DMS114 treated with DMSO at 0.1 percent for 48 hours (cell line): ENCODE results near the gene PWWP2B.

ENCODE experiments used
- DNase-seq: peaks from one replicate; lab custom pipeline; 2025; ENCODE audit not compliant: unreplicated experiment; lab: John Stamatoyannopoulos, UW

Gene PWWP2B

DNA sequence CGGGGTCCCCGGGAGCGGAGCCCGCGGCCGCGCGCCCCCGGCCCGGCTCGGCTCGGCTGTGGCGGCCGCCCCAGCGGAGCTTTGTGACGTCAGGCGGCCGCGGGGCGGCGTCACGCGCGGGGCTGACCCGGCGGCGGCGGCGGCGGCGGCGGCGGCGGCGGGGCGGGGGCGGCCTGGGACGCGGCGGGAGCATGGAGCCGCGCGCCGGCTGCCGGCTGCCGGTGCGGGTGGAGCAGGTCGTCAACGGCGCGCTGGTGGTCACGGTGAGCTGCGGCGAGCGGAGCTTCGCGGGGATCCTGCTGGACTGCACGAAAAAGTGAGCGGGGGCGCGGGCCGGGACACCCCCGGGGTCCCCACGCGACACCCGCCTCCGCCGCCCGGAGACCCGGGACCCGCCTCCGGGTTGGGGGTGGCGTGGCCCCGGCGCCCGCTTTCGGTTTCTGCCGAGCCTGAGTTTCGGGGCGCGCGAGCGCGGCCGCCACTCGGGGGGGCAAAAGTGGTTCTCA lies at the start of gene PWWP2B:
Gene PWWP2B (plus strand): TSS at position 165 of the 506 bp plus-strand sequence. CDS start 27 bp downstream, at position 192.
- no peak for DNase-seq

DNA sequence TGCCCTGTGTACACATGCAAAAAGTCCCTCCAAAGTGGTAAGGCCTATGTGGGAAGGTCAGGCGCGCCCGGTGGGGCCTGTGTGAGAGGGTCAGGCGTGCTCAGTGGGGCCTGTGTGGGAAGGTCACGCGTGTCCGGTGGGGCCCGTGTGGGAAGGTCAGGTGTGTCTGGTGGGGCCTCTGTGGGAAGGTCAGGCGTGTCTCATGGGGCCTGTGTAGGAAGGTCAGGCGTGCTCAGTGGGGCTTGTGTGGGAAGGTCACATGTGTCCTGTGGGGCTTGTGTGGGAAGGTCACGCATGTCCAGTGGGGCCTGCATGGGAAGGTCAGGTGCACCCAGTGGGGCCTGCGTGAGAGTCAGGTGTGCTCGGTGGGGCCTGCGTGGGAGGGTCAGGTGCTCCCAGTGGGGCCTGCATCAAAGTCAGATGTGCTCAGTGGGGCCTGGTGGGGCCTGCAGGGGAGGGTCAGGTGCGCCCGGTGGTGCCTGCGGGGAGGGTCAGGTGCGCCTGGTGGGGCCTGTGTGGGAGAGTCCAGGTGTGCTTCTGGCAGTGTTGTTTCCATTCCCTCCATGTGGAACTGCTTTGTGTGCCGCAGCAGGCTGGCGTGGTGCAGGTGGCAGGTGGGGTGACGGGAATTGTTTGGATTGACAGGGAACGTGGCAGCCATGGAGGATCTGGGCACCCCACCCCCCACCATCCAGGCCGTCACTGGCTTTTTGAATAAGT lies 49.6 kb upstream of the PWWP2B start:
- DNase-seq: no peak

DNA sequence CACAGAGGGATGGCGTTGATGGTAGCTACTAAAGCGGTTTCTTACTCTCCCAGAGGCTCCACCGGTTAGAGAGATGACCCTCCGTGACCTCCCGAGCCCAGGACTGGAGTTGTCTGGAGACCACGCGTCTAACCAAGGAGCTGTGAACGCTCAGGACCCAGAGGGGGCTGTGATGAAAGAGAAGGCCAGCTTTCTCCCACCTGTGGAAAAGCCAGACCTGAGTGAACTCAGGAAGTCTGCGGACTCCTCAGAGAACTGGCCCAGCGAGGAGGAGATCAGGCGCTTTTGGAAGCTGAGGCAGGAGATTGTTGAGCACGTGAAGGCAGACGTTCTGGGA lies 49.1 kb upstream of the PWWP2B start:
- no peak for DNase-seq

DNA sequence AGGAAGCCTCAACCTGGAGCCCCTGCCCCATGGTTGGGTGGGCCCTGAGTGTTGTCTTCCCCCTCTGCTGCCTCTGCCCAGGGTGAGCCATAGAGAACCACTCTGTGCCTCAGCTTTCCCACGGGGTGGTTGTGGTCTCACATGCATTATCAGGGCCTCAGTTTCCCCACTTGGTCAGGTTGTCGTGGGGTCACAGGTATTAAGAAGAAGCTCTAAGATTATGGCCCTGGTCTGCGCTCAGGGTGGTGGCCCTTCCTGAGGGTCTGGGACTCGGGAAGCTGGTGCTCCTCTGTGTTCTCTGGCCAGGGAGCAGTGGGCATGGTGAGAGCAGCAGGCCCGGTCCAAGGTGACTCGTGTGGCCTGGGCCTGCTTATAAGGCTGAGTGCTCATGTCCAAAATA lies 47.2 kb upstream of the PWWP2B start:
- DNase-seq: no peak

DNA sequence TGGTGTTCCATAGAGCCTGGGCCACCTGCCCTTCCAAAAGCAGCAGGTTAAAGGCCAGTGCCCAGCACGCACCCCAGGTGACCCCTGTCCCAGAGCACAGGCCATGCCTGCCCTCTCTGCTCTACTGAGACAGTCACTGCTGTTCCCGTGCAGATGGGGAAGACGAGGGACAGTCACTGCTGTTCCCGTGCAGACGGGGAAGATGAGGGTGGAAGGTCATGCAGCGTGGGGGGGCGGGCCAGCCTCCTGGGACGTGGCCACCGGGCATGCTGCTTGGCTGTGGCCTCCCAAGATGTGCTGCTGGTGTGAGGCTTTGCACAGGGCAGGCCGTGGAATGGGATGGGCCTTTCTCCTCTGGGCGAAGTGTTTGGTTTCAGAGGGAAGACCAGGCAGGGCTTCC lies 46.6 kb upstream of the PWWP2B start:
- DNase-seq: no peak

DNA sequence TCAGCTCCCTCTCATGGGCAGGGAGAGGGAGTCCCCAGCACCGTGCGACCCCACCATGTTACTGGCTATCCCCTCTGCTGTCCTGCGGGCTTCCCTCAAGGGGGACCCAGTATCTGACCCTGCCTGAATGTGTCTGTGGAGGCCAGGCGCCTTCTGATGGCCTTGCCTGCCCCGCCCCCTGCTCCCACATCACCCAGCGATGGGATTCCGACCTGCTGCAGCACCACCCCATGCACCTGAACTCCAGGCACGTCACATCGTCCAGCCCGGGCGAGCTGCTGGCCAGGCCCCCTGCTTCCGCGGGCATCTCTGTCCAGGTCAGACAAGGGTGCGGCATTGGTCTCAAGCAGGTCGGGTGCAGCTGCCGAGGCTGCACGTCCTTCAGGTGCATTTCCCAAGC lies 46.1 kb upstream of the PWWP2B start:
- DNase-seq: no peak

DNA sequence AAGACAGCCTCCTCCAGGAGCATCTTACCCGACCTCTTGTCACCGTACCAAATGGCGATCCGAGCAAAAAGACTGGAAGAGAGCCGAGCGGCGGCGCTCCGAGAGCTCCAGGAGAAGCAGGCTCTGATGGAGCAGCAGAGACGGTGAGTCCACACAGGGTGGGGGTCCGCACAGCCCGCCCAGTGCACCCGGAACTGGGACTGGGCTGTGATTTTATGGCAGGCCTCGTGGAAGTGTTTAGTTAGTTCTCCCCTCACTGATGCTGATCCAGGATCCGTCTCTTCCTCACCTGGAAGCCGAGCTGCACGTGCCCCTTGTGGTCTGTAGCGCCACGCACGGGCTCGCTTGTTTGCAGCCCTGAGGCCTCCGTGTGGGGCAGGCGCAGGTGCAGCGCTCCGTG lies 45.4 kb upstream of the PWWP2B start:
- DNase-seq: no peak

DNA sequence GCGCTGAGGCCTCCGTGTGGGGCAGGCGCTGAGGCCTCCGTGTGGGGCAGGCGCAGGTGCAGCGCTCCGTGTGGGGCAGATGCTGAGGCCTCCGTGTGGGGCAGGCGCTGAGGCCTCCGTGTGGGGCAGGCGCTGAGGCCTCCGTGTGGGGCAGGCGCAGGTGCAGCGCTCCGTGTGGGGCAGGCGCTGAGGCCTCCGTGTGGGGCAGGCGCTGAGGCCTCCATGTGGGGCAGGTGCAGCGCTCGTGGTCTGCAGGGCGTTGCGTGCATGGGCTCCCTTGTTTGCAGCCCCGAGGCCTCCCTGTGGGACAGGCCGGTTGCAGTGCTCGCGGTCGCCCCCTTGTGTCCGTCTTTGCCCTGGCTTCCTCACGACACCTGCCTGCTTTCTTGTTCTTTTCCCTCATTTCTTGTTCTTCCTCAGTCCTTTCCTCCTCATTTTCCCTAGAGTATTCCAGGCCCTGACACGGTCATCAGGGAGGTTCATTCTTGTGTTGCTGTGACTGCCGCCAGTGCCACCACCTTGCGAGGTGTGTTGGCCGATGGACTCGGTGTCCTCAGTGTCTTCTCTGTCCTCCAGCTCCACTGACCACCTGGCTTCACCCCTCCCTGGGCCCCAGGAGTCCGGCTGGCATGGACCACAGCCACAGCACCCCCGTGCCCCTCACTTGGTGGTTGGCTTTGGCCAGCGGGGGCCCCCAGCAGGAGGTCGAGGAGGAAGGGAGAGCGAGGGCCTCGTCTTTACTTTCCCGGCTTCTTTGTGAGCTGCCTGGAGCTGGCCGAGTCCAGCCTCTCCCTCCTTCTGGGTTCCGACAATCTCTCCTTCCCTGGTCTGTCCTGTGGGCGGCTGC lies 44.3 kb upstream of the PWWP2B start:
- peak; percentile 18 for DNase-seq

DNA sequence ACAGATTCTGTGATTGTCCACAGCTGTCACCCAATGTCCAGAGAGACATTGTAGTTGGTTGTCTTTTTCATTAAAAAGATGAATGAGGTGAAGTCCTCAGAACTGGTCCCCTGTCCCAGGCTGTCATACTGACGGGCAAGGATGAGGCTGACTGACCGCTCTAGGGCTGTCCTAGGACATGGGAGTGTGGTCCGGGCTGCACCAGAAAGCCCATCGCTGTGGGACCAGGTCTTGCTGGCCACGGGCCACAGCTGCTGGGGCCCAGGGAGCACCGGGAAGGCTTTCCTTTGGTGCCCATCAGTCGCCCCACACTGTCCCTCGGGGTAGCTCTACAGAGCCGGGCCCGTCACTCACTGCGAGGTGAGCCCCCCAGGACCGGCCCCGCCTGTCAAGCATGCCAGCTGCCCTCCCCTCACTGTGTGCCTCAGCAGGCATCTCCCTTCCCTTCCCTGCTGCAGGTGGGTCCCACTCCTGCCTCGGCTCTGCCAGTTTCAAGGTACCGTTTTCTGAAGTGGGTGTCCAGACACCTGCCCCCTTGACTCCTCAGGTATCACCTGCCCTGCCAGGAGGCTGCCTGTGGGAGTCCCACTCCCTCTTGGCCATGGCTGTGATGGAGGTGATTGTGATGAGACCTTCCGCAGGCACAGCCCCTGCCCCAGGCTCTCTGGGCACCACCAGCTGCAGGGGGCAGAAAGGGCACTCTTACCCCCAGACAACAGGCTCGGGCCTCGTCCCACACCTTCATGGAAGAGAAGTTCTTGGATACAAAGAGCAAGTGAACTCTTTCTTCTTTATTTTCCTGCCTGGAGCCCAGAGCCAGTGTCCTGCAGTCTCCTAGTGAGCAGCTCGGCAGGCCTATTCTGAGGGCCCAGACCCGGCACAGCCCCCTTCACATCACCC lies 43.3 kb upstream of the PWWP2B start:
- DNase-seq: no peak

DNA sequence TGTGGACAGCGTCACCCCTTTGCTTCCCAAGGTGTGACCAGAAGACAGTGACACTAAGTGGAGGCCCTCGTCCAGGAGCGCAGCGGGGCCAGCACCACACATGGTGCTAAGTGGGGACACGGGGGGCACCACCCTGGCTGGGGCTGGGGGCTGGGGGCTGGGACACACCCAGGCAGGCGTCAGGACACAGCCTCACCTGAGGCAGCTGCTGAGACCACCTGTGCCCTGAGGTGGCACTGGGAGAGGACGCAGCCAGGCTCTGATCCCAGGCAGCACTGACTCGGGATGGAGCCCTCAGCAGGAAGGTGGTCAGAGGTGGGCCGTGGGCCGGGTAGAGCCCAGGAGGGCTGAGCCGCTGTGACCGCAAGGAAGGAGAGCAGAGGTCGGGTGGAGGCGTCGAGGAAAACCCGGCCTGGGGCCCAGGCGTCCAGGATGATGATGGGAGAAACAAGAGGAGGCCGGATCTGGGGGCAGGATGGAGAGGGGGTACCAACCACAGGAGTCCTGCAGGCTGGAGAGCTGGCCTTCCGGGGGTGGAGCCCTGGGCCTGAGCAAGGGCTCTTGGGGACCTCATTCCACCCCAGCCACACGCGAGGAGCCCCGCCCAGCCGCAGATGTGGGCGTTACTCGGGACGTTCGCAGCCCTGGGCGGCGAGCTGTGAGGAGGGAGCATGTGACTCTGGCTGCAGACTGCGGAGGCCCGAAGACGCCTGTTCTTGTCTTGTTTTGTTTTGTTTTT lies 42.5 kb upstream of the PWWP2B start:
- no peak for DNase-seq

DNA sequence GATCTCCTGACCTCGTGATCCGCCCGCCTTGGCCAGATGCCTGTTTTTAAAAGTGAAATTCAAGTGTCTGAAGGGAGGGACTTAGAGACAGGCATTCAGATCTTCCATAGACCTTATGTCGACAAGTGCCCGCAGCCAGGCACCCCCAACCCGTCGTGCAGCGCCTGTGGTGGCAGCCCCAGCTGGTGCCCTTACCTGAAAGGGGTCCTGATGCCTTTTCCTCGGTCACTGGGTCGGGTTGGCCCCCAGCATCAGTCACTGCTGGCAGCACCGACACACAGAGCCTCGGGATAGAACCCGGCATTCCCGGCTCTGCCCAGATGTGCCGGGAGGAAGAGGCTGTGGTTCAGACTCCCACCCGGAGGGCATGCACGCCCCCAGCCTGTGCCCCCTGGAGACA lies 41.7 kb upstream of the PWWP2B start:
- DNase-seq: no peak

DNA sequence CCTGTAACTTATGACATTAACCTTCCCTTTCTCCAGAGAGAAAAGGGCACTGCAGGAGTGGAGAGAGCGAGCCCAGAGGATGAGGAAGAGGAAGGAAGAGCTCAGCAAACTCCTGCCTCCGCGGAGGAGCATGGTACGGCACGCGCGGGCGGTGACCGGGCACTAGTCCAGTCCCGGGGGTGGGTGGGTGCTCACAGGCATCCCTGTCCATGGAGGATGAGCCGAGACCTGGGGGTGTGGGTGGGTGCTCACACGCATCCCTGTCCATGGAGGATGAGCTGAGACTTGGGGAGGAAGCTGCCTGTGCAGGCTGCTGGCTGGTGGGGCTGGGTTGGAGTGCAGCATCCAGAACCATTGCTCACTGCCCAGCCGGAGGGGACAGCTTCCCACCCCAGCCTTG lies 41.2 kb upstream of the PWWP2B start:
- DNase-seq: no peak

DNA sequence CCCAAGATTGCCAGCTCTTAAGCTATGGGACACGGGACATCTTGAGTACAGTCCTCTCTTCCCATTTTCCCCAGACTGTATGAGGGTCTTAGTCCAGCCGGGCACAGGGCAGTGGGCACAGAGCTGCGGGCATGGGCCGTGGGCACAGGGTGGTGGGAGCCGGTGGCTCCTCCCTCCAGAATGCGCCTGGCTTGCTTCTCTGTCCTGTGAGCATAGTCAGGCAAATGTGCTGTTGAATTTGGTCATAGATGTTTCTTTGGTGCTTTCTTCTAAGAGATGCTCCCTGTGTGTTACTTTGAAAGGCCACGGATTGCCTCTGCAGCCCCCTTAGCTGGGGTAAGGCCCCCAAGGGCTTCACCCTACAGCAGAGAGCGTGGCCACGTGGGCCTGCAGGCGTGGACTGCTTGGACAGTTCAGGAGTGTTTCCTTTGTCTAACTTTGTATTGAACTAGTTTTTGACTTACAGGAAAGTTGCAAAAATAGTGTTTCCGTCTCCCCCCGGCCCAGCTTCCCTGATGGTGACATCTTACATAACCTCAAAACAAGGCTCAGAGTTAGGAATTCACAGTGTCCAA lies 40.3 kb upstream of the PWWP2B start:
- DNase-seq: no peak

DNA sequence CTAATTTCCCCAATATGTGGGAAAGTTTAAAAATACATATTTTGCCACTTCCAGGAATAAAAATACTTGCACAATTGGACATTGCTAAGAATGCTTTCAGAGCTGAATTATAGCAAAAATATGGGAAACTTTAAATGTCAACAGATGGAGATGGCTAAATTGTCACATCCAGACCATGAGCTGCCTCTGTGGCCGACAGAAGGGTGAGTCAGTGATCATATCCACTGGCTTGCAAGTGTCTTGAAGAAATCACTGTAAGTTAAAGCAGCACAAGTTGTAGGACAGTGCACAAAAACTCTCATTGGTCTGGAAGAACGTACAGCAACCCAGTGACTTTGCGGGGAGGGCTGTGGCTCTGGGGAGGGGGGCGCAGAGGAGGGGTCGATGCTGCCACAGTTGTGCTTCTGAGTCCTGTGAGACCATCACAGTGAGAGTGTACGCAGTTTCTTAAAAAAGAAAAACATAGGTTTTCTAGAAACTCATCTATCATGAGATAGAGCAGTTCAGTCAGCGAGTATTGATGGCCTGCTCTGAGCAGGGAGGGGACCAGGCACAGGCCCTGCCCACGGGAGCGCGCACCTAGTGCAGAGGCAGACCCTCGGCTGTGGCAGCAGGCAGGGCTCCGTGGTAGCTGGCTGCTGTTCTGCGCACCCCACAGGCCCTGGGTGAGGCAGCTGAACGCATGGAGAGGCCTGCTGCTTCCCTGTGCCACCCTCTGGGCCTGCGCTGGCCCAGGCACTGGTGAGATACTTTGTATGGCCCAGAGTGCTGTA lies 39.5 kb upstream of the PWWP2B start:
- no peak for DNase-seq

DNA sequence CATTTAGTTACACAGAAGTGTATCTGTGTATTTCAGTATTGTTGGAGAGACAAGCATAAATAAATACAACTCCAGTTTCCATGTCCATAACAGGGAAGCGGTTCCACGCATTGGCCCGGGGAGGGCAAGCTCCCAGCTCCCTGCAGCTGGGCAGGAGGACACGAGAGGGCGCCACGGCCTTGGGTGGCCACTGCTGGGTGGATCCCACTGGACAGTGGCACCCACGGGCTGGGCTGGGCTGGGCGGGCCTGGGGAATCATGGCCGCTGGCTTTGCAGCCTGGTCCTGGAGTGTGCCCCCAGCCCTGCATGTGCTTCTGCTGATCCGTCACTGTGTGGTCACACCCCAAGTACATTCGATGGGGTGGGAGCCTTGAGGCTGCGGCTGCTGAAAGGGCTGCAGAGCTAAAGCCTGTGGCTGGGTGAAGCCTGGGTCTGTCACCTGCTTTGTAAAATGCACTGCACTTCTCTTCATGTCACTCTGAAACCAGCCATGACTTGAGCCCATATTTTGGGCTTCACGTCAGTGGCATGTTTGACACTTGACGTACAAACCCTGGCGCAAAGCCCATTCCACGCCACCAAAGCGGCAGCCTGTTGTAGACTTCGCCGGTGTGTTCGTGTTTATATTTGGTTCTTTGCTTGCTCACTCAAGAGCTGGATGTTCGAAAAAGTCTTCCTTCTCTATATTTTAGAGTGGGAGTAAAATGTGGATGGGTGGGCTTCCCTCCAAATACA lies 37.5 kb upstream of the PWWP2B start:
- no peak for DNase-seq

DNA sequence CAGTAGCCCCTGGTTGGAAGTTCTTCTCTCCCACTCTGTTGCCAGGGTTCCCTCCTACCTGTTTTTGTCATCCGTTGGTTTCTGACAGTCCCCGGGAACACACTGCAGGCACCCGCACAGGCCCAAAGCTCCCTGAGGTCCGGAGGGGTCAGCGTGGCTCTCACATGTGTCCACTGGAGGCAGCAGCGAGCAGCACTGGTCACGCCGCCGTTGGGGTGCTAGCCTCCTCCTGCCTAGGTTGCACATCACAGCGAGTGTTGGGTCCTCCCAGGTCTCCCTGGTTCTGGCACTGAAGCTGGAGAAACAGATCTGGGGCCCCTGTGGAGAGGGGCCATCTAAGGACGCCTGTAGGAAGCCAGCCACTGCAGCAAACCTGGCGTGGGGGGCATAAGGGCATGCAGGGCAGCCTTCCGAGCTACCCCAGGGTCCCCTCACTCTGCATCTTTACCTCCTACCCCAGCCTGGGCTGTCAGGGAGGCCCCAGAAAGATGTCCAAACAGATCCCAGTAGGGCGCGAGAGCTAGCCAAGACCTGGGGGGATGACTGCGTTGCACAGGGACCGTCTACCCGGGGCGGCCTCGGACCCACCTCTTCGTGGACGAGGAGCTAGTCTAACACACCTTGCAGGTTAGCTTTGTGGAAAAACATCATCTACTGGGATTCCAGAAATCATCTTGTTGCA lies 36.1 kb upstream of the PWWP2B start:
- DNase-seq: no peak

DNA sequence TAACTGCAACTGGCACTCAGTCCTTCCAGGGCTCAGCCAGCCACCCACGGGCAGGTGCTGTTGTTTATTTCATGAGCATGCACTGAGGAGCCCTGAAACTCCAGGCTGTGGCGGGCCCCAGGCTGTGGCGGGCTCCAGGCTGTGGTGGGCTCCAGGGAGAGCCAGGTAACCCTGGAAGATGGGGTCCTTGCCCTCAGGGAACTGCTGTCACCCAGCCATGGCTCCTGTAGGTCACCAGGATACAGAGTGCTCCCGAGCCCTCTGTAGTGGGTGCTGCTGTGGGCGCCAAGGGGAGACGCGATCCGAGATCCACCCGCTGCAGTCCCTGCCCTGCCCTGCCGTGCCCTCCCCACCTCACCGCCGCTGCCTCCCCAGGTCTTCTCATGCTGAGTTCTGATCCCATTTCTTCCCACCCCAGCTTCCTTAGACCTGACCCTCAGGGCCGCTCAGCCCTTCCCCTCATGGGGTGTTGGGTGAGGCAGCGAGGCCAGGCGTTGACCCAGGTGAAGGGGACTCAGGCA lies 35.4 kb upstream of the PWWP2B start:
- no peak for DNase-seq

DNA sequence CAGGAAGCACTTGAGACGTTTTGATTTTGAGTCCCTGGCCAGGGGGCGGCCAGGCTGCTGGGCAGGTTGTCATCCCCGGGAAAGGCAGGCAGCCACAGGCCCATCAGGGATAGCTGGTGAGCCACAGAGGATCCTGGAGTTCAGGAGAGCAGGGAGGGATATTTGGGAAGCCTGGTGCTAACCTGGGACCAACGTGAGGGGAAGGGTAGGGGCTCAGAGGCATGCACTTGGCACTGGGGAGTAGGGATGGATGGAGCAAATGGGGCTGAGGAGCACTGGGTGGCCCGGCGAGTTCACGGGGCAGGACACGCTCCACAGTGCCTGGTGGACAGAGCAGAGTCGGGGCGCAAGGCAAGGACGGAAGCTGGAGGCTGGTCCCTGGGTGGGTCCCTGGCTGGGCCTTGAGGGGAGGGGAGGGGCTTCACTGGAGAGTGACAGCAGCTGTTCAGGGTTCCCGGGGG lies 34.8 kb upstream of the PWWP2B start:
- no peak for DNase-seq
